CD4-positive, alpha-beta T cell treated with Interferon alpha-2 for 1 hour (primary cell): ENCODE results near the gene FAM83C.
A peak's percentile ranks its signal among the peaks of the same experiment; 100 is the strongest.

Source experiments
- DNase-seq, 2 donors: peaks; one replicate each; pipeline ENCODE4 v3.0.0-alpha.2; 2020 to 2022

Gene FAM83C

DNA sequence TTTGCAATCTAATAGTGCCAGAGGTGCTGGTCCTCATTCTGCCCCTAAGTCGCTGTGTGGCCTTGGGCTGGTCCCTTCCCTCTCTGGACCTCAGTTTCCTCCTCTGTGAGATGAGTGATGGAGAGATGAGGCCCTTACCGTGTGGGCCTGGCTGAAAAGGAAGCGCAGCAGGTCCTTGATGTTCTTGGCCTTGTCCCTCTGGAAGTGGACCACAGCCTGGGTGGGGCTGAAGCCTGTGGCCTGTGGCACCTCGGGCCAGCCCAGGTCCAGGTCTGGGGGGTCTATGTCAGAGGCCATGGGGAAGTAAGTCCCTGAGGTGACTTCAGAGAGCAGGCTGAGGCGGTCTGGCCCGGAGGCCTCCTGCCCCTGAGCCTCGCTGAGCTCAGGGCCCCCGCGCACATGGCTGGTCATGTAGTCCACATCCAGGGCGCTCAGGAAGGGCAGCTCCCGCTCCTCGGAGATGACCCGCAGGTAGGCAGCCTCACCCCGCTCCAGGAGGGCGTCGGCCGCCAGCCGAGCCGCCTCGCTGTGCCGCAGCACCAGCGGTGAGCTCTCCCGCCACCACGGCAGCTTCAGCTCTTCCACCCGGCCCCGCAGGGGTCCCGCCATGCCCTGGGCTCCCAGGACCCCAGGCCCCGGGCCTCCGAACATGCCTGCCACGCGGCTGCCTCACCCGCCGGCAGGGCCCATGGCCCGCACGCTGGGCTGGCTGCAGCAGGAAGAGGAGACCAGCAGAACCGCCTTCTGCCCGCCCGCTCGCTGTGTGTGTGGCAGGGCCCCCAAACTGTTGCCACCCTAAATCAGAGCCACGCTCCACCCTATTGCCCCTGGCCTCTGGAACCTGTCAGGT, at the start of gene FAM83C:
FAM83C (minus strand) TSS at position 772 of the 850 bp plus-strand sequence; CDS start at position 651, 121 bp downstream.
- no peak for DNase-seq

DNA sequence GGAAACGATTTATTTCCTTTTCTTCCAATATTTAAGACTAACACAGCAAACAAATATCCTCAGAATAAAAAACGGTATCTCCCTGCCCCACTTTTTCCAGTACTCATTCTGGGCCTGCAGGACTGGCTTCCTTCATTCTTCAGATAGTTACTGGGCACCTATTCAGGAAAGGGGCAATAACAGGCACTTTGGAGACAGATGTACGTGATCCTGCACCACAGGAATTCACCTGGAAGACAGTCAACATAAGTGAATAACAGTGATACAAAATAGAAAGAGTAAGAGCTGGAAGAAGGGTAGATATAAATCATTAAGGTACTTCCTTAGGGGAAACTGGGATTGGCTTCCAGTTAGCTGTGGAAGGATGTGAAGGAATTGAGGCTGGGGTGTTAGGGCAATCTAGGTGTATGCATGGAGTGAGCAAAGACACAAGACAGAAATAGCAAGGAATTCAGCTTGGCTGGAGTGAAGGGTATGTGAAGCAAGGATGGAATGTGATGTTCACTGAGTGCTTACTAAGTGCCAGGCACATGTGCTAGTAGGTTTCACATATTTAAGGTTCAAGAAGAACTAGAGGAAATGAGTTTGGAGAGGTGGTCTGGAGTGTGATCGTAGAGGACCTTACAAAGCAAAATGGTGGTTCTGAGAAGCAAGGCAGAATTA, 49.3 kb upstream of the FAM83C start:
- DNase-seq = no peak

- no peak for DNase-seq
Observed at GRCh38 chr20:35340436-35340835, 48.2 kb upstream of the FAM83C start.

- DNase-seq = no peak
Observed at GRCh38 chr20:35339636-35340035, 47.4 kb upstream of the FAM83C start.

GRCh38 chr20:35339007-35339406, 46.8 kb upstream of the FAM83C start:
- DNase-seq = no peak

GRCh38 chr20:35334311-35335101, 42.3 kb upstream of the FAM83C start:
- no peak for DNase-seq

- DNase-seq = no peak
Observed at GRCh38 chr20:35333606-35334005, 41.4 kb upstream of the FAM83C start.

DNA sequence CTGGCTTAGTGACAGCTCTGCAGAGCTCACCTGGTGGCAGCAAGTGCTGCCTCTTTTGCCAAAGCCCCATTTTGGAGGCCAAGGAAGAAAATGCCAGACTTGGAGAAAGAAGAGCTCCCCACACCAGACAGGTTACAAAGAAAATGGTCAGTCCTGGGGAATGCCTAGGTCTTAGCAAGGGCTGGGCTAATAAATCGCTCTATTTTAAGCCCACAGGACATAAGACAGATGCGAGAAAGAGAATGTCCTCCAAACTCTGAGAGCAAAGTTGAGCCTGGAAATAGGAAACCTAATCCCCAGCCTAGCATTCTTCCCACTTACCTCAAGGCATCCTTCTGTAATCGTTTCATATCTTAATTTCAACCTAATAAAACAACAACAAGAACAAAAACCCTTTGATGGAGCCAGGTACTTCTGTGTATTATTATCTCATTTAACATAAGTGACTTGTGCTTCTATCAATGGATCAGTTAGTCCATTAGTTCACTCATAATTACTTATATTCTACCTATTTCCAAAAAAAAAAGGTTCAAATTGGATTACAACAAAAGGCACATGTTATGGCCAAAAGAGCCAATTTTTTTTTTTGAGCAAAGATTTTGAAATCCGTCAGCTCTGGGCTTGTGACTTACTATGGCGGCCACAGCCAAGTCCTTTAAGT, 40.4 kb upstream of the FAM83C start:
- DNase-seq = no peak

DNA sequence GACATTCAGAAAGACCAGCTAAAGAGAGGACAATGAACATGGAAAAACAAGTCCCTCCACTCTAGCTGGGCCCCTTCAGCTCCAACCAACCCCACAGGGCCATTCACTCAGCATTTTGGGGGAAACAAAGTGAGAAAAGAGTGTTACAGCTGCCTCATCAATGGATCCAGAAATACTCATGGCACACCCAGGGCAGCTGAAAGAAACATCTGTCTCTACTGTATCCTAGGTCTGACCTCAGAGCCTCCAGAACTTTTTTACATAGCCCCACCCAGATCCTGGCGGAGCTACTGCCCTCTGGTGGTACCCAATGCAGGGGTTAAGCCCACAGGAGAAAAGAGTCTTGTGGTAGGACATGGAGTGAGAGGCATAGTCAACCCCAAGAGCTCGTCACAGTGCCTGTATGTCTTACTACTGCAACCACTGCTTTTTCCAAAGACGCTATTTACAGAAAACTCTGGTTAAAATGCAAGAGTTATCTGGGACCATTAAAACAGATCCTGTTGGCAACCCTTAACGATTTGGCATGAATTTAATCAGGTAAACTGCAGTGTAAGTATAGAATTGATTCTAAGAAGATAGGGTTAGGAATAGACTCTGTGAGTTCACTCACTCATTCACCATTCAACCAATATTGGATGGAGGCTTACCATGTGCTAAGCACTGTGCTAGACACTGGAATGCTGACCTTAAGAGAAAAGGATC, 37.4 kb upstream of the FAM83C start:
- peak; percentile 8 to 24 for DNase-seq

- DNase-seq = no peak
Observed at GRCh38 chr20:35328689-35329088, 36.5 kb upstream of the FAM83C start.

GRCh38 chr20:35328095-35328685, 36.0 kb upstream of the FAM83C start:
- no peak for DNase-seq

- no peak for DNase-seq
Observed at GRCh38 chr20:35327074-35327976, 35.1 kb upstream of the FAM83C start.

DNA sequence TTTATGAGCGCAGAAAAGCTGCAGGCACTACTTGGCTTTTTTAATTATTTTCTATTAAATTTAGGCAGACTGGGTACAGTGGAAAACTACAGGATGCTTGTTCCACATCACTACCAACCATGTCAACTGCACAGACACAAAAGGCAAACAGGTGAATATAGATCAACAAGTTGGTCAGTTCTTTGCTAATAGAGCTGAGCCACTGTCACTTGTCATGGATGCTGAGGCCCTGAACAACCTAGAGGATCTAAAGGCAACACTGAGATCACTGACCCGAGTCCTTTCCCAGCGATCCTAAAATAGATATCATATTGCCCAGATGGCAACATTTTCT, 34.5 kb upstream of the FAM83C start:
- DNase-seq = no peak

DNA sequence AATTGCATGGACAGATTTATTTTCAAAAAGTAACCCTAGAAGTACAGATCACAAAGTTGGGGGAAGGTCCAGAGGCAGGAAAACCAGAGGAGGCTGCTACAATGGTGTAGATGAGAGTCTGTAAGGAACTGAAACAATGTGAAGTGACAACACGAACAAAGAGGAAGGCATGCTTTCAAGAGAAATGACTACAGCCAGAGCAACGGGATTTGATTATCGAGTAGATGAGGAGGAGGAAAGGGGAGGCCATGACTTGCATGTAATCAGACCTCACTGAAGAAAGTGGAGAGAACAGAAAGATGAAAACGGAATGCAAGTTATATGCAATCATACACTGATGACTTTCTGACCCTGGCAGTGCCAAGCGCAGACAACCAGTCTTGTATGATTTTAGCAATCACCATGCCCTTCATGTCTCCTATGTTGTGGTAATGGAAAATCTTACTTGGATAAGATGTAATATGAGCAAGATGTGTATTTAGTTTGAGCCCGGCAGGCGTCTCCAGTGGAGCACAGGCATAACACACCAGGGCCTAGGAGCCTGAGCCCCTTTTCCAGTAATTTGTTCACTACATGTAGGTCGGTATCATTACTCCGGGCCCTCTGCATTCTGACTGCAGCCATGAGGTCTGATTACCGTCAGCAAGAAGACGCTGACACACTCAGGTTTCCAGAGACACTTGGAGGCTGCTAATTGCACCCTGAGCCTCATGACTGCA, 34.0 kb upstream of the FAM83C start:
- no peak for DNase-seq

GRCh38 chr20:35325401-35325800, 33.2 kb upstream of the FAM83C start:
- DNase-seq = no peak

- no peak for DNase-seq
Observed at GRCh38 chr20:35320396-35321126, 28.3 kb upstream of the FAM83C start.

DNA sequence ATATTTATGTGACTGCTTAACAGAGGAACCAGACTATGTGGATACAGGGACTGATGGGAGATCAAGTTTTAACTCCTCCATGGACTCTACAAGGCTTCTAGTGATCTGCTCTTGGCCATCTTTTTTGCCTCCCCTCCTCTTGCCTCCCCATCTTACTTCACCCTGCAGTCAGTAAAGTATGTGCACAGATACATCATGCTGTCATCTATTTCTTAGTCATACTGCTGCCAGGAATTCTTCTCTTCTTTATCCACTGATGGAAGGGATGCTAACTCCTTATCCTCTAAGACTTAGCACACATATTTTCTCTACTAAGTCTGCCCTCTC, 27.6 kb upstream of the FAM83C start:
- DNase-seq = no peak

- no peak for DNase-seq
Observed at GRCh38 chr20:35319192-35319870, 27.1 kb upstream of the FAM83C start.
